ENCODE results near the gene ARVCF.

Gene ARVCF

DNA sequence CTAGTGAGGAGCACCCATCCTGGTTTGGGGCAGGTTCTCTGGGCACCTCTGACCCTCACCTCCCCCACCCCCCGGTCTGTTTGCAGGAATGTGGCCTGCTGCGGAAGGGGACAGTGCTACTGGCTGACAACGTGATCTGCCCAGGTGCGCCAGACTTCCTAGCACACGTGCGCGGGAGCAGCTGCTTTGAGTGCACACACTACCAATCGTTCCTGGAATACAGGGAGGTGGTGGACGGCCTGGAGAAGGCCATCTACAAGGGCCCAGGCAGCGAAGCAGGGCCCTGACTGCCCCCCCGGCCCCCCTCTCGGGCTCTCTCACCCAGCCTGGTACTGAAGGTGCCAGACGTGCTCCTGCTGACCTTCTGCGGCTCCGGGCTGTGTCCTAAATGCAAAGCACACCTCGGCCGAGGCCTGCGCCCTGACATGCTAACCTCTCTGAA is 48.2 kb downstream of the ARVCF start:
- DNase-seq (ENCODE audit: low spot score) (no peak), ATAC-seq (ENCODE audit: low read depth) (no peak)
- H3K36me3 ChIP-seq (ENCODE audit: low read depth) = peaks cover 20% of the 10 kb centered on the region
- H3K27ac ChIP-seq (ENCODE audit: poor library complexity, severe bottlenecking) = no peak overlapping the region
- H3K9me3 ChIP-seq (ENCODE audit: severe bottlenecking) = no peaks in the 10 kb centered on the region
- TF ChIP-seq, protein P1, sequence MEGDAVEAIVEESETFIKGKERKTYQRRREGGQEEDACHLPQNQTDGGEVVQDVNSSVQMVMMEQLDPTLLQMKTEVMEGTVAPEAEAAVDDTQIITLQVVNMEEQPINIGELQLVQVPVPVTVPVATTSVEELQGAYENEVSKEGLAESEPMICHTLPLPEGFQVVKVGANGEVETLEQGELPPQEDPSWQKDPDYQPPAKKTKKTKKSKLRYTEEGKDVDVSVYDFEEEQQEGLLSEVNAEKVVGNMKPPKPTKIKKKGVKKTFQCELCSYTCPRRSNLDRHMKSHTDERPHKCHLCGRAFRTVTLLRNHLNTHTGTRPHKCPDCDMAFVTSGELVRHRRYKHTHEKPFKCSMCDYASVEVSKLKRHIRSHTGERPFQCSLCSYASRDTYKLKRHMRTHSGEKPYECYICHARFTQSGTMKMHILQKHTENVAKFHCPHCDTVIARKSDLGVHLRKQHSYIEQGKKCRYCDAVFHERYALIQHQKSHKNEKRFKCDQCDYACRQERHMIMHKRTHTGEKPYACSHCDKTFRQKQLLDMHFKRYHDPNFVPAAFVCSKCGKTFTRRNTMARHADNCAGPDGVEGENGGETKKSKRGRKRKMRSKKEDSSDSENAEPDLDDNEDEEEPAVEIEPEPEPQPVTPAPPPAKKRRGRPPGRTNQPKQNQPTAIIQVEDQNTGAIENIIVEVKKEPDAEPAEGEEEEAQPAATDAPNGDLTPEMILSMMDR (IDR thresholded peaks at IDR 0.05; ENCODE audit: poor library complexity, severe bottlenecking) = no peak
- H3K27me3 ChIP-seq (ENCODE audit: insufficient read depth, poor library complexity, severe bottlenecking) = no peaks in the 10 kb centered on the region
- H3K4me1 ChIP-seq (ENCODE audit: insufficient read depth, poor library complexity, severe bottlenecking) = peaks cover 6% of the 10 kb centered on the region
- no peak overlapping the region for H3K4me3 ChIP-seq (ENCODE audit: severe bottlenecking)

DNA sequence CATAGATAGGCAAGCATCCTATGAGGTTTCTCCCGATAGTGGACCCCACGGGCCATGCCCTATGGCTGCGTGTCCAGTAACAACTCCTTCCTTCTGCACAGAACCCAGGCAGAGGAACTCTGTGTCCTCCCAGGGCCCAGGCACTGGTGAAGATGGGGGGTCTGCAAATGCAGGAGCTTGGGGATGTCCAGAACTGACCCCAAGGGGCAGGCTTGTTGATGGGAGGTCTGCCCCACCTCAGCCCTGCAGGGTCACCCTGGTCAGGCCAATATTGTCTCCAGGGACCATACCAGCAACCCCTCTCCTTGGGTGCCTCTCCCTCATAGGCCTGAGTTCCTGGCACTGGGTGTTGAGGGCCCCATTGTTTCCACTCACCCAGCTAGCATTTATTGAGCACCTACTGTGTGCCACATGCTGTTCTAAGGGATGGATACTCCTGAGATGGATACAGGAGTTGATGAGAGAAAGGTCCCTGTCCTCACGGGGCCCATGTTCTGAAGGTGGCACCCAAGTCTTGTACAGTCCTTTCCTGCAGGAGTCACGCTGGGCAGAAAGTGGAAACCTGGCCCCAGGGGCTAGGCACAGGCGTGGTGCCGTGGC is 48.7 kb downstream of the ARVCF start:
- H3K4me3 ChIP-seq (ENCODE audit: severe bottlenecking) = no peak overlapping the region
- H3K36me3 ChIP-seq (ENCODE audit: low read depth) = peaks cover 21% of the 10 kb centered on the region
- no peaks in the 10 kb centered on the region for H3K27me3 ChIP-seq (ENCODE audit: insufficient read depth, poor library complexity, severe bottlenecking)
- TF ChIP-seq, protein P1 (IDR thresholded peaks at IDR 0.05; ENCODE audit: poor library complexity, severe bottlenecking) = no peak
- H3K27ac ChIP-seq (ENCODE audit: poor library complexity, severe bottlenecking) = no peak overlapping the region
- ATAC-seq (ENCODE audit: low read depth) (no peak), DNase-seq (ENCODE audit: low spot score) (no peak)
- no peaks in the 10 kb centered on the region for H3K9me3 ChIP-seq (ENCODE audit: severe bottlenecking)
- H3K4me1 ChIP-seq (ENCODE audit: insufficient read depth, poor library complexity, severe bottlenecking) = peaks cover 8% of the 10 kb centered on the region

GRCh38 chr22:19966908-19967750 is 49.5 kb downstream of the ARVCF start:
- H3K4me3 ChIP-seq (ENCODE audit: severe bottlenecking) = no peak overlapping the region
- H3K27me3 ChIP-seq (ENCODE audit: insufficient read depth, poor library complexity, severe bottlenecking) = no peaks in the 10 kb centered on the region
- no peak for DNase-seq (ENCODE audit: low spot score)
- TF ChIP-seq, protein P1 (IDR thresholded peaks at IDR 0.05; ENCODE audit: poor library complexity, severe bottlenecking) = no peak
- peaks cover 14% of the 10 kb centered on the region for H3K4me1 ChIP-seq (ENCODE audit: insufficient read depth, poor library complexity, severe bottlenecking)
- no peak overlapping the region for H3K27ac ChIP-seq (ENCODE audit: poor library complexity, severe bottlenecking)
- no peaks in the 10 kb centered on the region for H3K9me3 ChIP-seq (ENCODE audit: severe bottlenecking)
- no peak for ATAC-seq (ENCODE audit: low read depth)
- peaks cover 21% of the 10 kb centered on the region for H3K36me3 ChIP-seq (ENCODE audit: low read depth)

GRCh38 chr22:19965771-19966709 is 50.6 kb downstream of the ARVCF start:
- Histone ChIP-seq H3K36me3 (ENCODE audit: low read depth) (peaks cover 21% of the 10 kb centered on the region), H3K27me3 (ENCODE audit: insufficient read depth, poor library complexity, severe bottlenecking) (no peaks in the 10 kb centered on the region), H3K4me1 (ENCODE audit: insufficient read depth, poor library complexity, severe bottlenecking) (peaks cover 16% of the 10 kb centered on the region), H3K4me3 (ENCODE audit: severe bottlenecking) (no peak overlapping the region), H3K27ac (ENCODE audit: poor library complexity, severe bottlenecking) (no peak overlapping the region), H3K9me3 (ENCODE audit: severe bottlenecking) (no peaks in the 10 kb centered on the region)
- ATAC-seq (ENCODE audit: low read depth) = no peak
- DNase-seq (ENCODE audit: low spot score) = no peak
- TF ChIP-seq, protein P1 (IDR thresholded peaks at IDR 0.05; ENCODE audit: poor library complexity, severe bottlenecking) = peak; percentile 13

Measured in RWPE2 (cell line).